GM12865 (cell line): ENCODE data around the gene ONECUT2.
A peak's percentile ranks its signal among the peaks of the same experiment; 100 is the strongest.

Source experiments
- DNase-seq: peaks from one replicate; pipeline ENCODE4 v3.0.0; 2010; ENCODE audit warnings: low read depth
- H3K4me3 ChIP-seq: 2 replicates; pipeline ENCODE4 v1.5.1; 2011; ENCODE audit warnings: mild to moderate bottlenecking, low read depth, low read length, control low read depth
- TF ChIP-seq, protein P1 (sequence below): IDR thresholded peaks from 2 replicates; pipeline ENCODE4 v1.5.1; 2011; ENCODE audit warnings: low read length, control low read depth, low read depth, inconsistent platforms; ENCODE audit not compliant: insufficient read depth; ENCODE audit errors: missing control alignments

ONECUT2 gene

DNA sequence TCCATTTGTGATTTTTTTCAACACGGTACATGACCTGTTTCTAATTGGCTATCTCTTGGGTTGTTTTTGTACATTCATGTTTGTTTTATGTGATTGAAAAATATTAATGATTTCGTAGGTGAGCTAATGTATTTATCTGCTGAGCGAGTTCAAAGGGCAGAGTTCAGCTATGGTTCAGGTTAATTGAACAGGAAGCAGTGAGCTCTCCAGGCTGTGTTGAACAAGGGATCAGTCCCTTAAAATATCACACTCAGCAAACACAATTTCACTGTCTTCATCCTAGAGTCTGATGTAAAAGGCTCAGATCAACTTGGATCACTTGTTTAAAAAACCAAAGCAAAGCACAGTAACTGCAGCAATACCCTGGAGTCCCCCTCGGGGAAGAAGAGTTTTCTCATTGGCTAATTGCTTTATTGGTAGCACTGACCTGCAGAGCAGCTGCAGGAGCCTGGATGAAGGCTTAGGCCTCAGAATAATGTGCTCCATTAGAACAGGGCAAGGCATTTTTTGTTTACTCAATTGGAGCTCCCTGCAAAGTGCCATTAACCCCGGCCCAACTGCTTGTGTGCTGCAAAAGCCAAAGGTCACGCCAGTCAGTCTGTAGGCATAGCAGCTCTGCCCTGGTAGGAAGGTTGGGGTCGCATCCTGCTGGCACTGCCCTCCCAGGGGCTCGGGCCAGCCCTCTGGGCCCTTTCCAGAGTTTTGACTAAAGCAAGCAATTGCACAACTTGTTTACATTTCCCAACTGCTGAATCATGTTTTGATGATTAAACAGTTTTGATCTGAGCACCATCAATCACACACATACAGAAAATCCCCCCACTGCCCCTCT lies 10.5 kb downstream of the ONECUT2 start:
- no peak overlapping the region for H3K4me3 ChIP-seq
- DNase-seq = no peak
- TF ChIP-seq, protein P1, sequence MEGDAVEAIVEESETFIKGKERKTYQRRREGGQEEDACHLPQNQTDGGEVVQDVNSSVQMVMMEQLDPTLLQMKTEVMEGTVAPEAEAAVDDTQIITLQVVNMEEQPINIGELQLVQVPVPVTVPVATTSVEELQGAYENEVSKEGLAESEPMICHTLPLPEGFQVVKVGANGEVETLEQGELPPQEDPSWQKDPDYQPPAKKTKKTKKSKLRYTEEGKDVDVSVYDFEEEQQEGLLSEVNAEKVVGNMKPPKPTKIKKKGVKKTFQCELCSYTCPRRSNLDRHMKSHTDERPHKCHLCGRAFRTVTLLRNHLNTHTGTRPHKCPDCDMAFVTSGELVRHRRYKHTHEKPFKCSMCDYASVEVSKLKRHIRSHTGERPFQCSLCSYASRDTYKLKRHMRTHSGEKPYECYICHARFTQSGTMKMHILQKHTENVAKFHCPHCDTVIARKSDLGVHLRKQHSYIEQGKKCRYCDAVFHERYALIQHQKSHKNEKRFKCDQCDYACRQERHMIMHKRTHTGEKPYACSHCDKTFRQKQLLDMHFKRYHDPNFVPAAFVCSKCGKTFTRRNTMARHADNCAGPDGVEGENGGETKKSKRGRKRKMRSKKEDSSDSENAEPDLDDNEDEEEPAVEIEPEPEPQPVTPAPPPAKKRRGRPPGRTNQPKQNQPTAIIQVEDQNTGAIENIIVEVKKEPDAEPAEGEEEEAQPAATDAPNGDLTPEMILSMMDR = no peak

DNA sequence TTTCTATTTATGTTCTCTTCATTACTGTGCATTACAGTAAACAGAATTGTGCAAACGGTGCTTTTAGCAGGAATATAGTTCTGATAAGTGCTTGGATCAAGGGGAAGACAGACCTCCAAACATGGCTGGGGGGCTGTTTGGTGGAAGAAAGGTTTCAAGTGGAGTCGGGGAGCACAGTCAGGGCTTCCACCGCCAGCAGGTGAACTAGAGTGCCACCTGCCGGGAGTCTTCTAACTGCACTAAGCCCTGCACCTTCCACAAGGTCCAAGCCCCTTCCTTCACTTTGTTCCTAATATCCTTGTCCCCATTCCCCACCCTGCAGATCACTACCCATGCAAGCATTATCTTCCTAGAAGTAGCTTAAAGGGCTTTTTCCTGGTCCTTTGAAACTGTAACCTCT lies 11.1 kb downstream of the ONECUT2 start:
- TF ChIP-seq, protein P1 = peak; percentile 78
- DNase-seq = peak; percentile 48

DNA sequence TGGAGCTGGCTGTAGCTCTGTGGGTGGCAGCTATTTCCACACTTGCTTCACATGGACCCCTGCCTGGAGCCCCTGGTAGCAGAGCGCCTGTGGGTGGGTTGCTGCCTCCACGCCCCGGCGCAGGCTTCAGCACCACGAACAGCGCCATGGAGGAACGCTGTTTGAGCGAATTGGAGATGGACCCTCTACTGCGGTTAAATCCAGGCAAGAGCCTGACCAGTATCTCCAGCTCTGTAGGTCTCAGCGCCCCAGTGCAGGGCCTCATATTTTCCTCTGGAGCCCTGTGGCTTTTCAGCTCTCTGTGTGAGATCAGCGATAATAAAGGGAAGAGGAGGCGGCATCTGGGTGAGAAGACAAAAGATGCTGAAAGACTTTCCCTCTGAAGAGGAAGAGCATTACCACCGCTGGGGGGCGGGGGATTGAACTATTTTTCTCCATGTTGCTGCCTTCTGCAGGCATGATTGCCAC lies 12.0 kb downstream of the ONECUT2 start:
- TF ChIP-seq, protein P1 = no peak
- no peak overlapping the region for H3K4me3 ChIP-seq

More for the DNA sequence above, 11.1 kb downstream of the ONECUT2 start:
- no peak overlapping the region for H3K4me3 ChIP-seq

GRCh38 chr18:57455576-57456129 lies 20.5 kb downstream of the ONECUT2 start:
- no peak overlapping the region for H3K4me3 ChIP-seq
- no peak for DNase-seq
- TF ChIP-seq, protein P1 = no peak

More for the DNA sequence above, 12.0 kb downstream of the ONECUT2 start:
- DNase-seq = no peak

DNA sequence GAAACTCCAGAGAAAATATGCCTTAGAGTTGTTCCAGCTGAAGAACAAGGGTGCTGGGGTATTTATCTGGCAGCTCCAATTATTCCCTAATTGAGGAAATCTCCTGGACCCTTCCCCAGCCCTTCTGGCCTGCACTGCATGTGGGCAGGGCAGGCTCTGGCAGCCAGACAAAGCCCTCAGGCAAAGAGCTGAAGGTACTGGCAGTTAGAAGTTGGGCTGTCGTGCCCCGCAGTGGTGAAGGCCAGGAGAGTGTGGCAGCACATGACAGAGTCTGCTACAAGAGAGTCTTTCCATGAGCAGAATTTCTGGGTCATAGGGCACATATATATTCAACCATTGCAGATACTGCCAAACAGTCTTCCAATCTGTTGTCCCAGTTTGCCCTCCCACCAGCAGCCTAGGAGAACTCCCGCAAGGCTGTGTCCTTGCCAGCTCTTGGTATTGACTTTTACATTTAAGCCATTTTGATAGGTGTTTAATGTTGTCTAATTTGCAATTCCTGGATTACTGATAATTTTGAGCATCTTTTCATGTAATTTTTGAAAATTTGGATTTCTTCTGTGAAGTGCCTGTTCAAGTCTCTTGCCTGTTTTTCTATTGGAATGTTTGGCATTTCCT lies 26.6 kb downstream of the ONECUT2 start:
- TF ChIP-seq, protein P1 = no peak
- no peak for DNase-seq
- H3K4me3 ChIP-seq = no peak overlapping the region

- DNase-seq = no peak
- no peak overlapping the region for H3K4me3 ChIP-seq
- TF ChIP-seq, protein P1 = no peak
Measured at GRCh38 chr18:57466307-57466706, 31.1 kb downstream of the ONECUT2 start.
